ENCODE results near the gene SLAMF6.
"Not testable (repeated sequence)": the region's sequence is repeated elsewhere in the genome, so short reads cannot be mapped to it uniquely, and the experiment has no call there.

The SLAMF6 gene

DNA sequence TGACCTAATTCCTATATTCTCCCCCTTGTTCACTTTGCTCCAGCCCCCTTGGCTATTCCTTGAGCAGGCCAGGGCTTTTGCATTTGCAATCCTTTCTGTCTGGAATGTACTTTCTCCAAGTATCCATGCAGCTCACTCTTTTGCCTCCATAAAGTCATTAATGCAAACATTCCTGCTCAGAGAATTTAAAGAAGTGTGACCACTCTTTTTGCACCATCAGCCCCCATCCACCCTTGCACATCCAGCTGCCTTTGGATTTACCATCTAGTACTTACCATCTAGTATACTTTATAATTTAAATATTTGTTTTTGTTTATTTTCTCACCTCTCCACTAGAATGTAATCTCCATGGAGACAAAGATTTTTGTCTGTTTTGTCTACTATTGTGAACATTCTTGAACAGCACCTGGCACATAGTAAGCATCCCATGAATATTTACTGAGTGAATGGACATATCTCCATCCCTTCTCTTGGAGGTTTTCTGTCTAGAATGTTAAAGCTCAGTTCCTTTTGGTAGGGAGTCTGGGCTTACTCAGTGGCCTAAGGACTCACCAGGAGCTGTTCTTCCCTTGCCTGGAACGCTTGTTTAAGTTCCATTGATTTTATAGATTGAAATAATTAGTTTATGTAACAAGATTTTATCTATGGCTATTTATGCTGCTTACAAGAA lies 22.6 kb downstream of the SLAMF6 start:
- DNase-seq, result no peak

DNA sequence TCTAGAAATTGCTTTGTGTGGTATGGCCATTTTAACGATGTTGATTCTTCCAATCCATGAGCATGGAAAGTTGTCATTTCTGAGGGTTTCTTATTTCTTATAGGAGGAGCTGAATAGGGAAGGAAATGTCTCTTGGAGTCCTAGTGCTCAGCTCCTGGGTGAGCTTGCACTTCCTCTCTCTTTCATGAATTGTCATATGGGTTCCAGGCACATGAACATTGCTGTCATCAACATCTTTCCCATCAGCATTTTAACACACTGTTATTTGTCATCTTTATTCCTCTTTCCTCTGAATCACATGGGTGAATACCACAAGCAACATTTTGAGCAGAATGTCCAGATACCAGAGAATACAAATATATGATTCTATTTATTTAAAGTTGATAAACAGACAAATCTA lies 23.4 kb downstream of the SLAMF6 start:
- no peak for DNase-seq

DNA sequence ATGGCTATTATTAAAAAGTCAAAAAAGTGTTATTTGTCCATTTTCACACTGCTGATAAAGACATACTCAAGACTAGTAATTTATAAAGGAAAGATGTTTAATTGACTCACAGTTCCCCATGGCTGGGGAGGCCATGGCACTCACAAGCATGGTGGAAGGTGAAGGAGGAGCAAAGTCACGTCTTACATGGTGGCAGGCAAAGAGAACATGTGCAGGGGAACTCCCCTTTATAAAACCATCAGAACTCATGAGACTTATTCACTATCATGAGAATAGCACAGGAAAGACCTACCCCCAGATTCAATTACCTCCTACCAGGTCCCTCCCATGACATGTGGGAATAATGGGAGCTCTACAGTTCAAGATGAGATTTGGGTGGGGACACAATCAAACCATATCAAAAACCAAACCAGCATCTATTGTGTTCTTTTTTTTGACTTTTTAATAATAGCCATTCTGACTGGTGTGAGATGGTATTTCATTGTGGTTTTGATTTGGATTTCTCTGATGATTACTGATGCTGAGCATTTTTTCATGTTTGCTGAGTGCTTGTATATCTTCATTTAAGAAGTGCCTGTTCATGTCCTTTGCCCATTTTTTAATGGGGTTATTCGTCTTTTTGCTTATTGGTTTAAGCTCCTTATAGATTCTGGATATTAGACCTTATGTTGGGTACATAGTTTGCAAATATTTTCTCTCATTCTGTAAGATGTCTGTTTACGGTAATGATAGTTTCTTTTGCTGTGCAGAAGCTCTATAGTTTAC lies 24.6 kb downstream of the SLAMF6 start:
- DNase-seq, result not testable (repeated sequence)

DNA sequence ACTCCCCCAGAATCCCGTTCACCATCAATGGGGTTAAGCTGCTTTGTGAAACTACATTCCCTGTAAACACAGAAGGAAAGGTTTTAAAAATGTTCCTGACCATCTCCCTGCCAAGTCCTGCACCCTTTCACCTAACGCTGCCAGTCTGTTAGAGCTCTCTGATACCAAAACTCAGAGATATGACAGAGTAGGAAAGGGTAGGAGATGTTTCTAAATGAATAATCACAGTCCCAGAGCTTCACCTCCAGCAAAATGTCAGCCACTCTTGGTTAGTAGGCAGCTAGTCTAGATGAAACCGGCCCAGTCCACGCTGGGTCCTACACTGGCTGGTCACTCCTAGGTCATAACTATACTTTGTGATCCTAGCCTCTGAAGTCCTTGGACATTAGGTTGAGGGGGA lies 26.7 kb downstream of the SLAMF6 start:
- DNase-seq, result no peak

DNA sequence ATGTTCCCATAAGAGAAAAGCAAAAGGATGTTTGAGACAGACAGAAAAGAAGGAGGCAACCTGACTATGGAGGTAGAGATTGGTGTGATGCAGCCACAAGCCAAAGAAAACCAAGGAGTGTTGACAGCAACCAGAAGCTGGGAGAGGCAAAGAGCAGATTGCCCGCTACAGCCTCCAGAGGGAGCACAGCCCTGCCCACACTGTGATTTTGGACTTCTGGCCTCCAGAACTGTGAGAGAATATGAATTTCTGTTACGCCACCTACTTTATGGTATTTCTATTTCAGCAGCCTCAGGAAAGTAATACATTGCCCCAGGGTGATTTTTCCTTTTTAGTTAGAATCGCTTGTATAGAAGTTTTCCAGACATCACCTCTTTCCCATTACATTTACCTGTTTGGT lies 28.4 kb downstream of the SLAMF6 start:
- no peak for DNase-seq

DNA sequence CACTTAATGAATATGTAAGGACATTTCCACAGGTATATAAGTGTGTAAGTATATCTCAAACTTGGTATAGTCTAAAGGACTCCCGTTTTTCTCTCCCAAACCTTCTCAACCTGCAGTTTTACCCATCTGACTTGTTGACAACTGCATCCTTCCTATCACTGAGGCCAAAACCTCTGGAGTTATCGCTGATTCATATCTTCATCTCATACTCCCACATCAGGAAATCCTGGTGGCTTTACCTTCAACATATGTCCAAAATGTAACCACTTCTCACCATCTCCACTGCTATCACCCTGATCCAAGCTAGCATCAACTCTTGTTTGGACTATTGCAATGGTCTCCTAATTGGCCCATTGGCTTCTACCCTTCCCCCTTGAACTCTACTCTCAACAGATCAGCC lies 30.4 kb downstream of the SLAMF6 start:
- no peak for DNase-seq

DNA sequence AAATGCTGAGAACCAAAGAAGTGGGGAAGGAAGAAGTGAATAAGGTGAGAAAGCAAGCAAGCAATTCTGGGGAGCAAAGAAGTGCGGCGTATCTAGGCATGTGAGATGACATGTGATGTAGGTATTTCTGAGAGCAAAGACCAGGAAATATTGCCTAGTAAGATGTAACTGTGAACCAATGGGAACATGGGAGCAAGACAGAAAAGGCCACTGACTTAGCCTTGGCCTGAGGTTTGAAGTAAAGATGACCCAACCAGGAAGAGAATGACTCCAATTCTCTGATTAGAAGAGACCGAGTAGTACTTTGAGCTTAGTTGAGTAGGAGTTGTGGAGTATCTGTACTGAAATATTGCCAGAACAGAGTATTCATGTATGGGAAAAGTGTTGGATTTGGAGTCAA lies 31.1 kb downstream of the SLAMF6 start:
- DNase-seq, result no peak

DNA sequence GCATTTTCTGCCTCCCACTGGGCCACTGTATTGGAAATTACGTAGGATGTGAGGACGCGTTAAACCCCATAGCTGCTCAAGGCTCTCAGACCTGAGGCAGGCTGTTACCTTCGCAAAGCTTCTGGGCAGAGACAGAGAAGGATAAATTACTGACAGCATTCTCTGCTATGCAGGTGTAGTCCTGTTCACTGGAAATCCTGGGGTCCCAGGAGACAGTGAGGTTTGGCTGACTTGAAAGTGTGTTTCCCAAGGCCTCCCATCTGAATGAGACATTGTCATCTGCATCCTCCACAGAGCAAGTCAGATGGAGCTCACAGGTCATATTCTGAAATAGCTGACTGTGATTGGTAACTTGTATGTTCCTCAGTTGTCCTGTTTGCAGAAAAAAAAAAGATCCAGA lies 32.0 kb downstream of the SLAMF6 start:
- DNase-seq, result no peak

DNA sequence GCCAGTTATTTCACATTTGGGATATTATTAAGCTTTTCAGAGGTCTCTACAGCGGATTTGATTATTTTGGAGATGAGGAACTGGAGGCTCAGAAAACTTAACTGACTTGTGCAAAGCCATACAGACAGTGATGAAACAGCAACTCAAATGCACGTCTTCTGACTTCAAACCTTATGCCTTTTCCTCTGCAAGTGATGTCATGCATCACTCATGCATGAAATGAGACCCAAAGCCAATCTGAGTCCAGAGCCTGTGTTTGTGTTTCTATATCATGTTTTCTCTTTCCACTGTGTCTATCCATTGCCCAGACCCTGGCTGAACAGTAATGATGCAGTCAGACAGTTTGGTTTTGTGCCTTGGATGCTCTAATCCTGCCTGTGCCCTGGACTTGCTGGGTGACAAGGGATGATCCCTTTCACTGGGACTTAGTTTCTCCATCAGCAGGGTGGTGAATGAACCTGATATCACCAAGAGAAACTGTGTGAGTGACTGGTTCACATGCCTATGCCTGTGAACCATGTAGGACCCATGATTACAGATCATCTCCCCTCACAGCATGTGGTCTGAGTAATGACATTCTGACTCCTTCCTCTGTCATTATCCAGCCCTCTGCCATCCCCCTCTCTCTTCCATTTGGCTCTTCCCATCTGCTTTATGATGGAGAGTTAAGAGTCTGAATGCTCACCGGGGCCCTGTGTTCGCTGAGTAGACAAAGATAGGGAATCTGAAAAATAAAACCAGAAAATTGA lies 33.4 kb downstream of the SLAMF6 start:
- DNase-seq, result peak; percentile 60

DNA sequence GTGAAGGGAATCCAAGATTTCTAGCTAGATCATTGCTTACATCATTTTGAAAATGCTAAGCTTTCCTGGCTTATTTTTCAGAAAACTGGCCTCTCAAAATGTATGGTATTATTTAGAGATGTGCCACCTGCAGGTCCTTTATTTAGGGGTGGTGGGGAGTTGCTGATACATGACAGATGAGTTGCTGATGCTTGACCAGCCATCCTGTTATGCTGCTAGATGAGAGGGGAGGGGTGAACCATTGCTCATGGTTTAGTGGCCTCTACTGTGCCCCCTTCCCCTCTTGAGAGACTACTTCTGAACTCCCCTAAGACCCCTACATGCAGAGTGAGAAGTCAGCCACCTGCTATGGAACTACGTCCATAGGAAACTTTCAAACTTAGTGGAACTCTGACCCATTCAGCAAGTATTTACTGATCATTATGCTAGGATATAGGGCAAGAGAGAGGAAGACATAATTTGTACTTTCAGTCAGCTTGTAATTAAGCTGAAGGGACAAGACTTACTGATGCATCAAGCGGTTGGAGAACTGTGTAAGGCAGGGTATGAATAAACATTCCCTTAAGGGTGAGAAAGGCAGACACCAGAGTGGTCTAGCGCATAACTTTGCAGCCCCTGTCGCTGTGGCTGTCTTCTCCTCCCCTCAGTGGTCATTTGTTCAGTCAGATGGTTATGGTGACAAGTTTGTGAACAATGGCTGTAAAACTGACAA lies 34.6 kb downstream of the SLAMF6 start:
- DNase-seq, result no peak

DNA sequence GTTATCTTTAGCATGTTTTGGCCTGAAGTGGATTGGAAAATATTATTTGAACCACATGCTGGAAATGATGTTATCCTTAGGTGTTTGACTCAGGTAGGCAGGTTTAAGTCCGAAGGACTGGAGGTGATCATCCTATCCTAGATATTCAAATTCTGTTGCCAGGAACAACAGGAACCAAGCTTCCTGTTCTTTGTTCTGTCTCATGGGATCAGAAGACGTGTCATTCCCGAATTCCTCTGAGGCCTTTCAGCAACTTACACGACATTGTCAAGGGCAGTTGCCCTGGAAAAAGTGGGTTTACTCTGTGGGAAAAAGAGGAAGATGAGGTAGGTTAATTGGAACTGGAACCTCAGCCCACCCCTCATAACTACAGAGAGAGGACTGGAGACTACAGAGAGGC lies 36.6 kb downstream of the SLAMF6 start:
- DNase-seq, result no peak

DNA sequence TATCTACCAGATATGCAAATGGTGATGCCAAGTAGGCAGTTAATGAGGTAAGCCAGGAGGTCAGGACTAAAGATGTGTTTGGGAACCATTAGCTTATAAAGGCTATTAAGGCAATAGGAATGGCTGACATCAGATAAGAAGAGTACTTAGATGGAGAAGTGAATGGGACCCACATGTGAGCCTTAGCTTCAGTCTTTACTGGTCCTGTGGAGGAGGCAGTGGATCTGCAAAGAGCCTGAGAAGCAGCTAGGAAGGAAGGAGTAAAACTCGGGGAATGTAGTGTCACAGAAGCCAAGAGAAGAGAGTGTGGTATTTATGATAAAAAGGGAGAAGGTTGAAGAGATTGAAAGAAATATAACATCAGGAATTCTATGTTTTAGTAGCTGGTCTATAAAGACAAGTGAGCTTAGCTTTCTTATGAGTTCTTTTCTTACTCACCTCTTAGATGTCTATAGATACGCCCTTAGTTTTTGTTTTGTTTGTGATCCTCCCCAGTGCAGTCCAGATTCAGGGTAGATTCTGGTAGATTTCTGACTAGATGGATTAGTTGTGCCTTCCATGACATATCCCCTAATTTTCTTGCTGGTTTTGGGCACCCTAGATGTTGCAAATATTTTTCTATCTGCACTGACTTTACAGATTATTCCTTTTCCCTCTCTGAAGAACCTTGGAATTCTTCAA lies 39.4 kb downstream of the SLAMF6 start:
- DNase-seq, result no peak

DNA sequence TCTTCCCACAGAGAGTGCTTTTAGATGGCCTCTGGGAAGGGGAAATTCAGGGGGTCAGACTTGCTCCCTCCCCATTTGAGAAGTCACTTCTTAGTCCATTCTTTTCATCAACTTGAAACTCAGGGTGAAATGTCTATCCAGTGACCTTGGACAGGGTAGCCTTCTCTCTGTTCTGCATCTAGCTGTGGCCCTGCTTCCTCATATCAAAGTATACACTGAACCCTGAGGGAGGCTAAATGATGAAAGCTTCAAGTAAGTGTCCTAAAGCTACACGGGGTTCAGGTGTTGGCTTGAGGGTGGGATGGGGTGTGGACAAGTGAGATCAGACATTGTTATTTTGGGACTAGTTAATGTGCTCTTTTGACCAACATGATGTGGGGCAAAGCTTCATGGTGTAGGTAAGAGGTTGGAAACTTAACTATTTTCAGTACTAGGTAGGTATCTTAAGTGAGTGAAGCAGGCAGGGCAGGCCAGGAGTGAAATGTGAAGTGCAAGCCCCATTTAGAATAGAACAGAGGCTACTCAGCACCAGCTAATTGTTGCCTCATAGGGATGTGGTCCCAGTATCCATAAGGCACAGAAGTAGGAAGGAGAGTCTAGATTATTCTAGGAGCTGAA lies 41.0 kb downstream of the SLAMF6 start:
- DNase-seq, result no peak

DNA sequence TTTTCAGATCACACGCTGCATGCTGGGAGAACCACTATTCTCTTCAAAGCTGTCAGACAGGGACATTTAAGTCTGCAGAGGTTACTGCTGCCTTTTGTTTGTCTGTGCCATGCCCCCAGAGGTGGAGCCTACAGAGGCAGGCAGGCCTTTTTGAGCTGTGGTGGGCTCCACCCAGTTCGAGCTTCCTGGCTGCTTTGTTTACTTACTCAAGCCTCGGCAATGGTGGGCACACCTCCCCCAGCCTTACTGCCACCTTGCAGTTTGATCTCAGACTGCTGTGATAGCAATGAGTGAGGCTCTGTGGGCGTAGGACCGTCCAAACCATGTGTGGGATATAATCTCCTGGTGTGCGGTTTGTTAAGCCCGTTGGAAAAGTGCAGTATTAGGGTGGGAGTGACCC lies 42.3 kb downstream of the SLAMF6 start:
- not testable (repeated sequence) for DNase-seq

DNA sequence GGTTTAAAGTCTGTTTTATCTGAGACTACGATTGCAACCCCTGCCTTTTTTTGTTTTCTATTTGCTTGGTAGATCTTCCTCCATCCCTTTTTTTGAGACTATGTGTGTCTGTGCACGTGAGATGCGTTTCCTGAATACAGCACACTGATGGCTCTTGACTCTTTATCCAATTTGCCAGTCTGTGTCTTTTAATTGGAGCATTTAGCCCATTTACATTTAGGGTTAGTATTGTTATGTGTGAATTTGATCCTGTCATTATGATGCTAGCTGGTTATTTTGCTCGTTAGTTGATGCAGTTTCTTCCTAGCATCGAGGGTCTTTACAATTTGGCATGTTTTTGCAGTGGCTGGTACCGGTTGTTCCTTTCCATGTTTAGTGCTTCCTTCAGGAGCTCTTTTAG lies 44.0 kb downstream of the SLAMF6 start:
- DNase-seq, result not testable (repeated sequence)

DNA sequence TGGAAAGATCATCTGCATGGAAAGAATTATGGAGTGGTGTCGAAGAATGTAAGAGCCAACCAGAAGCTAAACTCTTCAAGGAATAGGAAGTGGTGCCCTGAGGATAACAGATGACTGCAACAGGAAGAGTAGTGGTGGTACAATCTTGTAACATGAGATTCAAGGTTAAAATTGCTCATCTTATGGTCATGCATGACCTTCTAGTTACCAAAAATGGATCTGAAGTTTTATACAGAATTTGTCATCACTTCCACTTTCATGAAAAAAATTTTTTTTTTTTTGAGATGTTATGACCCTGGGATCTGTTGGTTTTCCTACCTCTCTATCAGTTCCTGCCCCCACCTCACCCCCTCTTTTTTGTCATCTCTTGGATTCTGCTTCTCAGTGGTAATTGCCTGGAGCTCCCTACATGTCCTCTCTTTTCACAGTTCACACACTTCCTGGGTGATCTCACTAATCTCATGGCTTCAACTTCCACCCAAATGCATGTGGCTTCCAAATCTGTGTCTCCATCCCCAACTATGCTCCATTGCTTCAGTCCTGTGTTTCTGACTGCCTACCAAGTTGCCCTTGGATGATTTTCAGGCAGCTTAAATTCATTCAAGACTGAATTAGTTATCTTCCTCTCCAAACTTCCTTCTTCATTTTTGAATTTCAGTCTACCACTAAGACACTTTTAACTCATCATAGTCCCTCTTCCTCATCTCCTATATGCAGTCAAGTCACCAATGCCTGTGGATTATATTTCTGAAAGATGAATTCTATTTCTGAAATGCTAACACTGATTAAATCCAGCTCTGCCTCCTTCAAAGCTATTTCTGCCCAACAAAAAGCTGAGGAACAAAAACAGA lies 48.4 kb downstream of the SLAMF6 start:
- DNase-seq, result peak; percentile 17

DNA sequence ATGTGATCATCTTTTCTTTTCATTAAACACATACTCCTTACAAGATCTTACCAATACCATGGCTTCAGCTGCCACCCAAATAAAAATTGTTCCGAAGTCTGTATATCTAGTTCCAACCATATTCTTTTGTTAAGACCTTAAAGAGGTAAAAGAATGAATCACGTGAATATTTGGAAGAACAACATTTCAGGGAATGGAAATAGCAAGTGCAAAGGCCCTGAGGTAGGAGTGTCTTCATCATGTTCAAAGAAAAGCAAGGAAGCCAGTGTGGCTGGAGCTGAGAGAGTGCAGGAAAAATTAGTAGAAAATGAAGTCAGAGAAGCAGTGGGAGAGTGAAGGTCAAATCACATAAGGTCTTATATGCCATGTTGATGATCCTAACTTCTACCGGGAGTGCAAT lies 50.9 kb downstream of the SLAMF6 start:
- DNase-seq, result no peak

DNA sequence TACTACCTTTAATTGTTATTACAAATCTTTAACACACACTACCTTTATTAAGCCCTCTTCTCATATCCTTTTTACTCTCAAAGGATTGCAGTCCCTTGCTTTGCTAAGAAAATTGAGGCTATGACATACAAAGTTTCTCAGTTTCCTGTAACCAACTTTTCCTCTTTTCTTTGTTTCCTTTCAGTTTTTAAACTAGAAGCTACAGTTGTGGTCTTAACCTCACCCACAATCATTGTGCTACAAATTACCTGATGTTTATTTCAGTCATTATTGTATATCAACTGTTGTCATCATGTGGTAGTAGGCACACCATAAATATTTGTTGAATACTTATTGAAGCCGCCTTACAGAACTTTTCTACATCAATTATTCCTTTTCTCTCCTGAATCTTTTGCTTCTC lies 51.8 kb downstream of the SLAMF6 start:
- no peak for DNase-seq

DNA sequence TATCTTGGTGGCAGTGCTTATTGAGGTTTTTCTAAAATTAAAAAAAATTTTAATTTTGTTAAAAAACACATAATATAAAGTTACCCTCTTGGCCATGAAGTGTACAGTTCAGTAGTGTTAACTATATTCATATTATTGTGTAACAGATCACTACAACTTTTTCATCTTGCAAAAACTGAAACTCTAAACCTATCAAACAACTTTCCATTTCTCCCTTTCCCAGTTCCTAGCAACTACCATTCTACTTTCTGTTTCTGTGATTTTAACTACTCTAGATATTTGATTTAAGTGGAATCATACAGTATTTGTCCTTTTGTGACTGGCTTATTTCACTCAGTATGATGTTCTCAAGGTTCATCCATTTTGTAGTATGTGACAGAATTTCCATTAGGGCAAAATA lies 55.5 kb downstream of the SLAMF6 start:
- DNase-seq, result no peak

DNA sequence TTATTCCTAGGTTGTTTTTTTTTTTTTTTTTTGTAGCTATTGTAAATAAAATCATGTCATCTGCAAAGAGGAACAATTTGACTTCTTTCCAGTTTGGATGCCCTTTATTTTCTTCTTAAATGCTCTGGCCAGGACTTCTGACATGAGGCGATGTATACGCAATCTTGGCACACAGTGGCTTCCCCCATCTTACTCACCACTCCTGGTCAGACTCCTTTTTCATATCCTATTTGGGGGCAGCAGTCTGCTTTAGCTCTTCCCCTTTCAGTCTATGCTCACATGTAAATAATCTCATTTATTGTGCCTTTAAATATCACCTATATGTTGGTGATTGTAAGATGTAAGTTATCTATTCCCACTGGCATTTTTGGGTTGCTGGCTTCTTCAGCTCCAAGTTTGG lies 56.1 kb downstream of the SLAMF6 start:
- DNase-seq, result no peak

DNA sequence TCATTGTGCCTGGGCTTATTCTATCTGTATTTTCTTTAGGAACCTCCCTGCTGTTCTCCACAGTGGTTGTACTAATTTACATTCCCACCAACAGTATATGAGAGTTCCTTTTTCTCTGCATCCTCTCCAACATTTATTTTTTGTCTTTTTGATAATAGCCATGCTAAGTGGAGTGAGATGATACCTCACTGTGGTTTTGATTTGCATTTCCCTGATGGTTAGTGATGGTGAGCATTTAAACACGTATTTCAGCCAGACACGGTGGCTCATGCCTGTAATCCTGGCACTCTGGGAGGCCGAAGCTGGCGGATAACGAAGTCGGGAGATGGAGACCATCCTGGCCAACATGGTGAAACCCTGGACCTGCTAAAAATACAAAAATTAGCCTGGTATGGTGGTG lies 57.9 kb downstream of the SLAMF6 start:
- peak; percentile 49 for DNase-seq
